HG02852 (cell line): ENCODE data around the gene HGF.
A peak's percentile ranks its signal among the peaks of the same experiment; 100 is the strongest.

ENCODE experiments used
- ATAC-seq: cut with Tn5 transposase; IDR thresholded peaks from one replicate; pipeline ENCODE4 v1.9.1; 2021; ENCODE audit warnings: mild to moderate bottlenecking, moderate library complexity; ENCODE audit not compliant: unreplicated experiment

HGF gene

DNA sequence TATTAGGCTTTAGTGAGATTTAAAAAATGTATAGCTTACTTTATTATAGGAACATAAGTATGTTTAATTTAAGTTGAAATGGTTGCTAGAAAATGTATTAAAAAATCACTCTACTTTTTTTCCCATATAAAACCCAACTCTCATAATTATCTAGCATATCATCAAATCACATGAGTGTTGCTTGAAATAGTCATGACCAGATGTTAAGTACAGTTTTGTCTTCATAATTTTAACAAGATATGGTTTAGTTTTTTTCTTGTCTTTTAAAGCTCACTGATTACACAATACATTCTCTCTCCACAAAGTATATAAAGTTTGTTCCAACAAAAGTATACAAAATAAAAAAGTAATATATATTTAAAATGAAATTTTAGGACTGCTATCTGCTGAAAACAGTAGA, 82.8 kb downstream of the HGF start:
- no peak for ATAC-seq

DNA sequence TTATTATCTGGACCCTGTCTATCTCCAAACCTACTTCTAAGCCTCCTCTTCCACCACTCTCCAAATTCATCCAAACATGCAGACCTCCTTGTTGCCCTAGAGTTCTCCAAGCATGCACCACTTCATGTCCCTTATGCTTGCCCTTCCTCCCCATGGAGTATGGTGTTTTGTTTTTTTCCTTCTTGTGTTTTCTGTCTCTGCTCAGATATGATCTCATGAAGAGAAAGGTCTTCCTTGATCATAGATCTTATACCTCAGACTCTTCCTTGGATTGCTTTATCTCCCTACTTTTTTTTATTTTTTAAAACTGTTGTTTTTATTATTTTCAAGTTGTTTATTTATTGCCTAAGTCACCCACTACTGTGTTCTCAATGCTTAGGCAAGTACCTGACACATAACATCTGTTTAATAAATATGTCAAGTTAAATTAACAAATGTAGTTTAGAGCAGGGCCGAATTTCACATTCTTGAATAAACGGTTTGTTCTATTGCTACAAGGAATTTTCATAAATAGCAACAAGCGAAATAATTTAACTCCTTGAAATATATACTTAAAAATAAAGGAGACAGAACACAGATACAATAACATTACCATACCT, 84.5 kb downstream of the HGF start:
- peak; percentile 12 for ATAC-seq

DNA sequence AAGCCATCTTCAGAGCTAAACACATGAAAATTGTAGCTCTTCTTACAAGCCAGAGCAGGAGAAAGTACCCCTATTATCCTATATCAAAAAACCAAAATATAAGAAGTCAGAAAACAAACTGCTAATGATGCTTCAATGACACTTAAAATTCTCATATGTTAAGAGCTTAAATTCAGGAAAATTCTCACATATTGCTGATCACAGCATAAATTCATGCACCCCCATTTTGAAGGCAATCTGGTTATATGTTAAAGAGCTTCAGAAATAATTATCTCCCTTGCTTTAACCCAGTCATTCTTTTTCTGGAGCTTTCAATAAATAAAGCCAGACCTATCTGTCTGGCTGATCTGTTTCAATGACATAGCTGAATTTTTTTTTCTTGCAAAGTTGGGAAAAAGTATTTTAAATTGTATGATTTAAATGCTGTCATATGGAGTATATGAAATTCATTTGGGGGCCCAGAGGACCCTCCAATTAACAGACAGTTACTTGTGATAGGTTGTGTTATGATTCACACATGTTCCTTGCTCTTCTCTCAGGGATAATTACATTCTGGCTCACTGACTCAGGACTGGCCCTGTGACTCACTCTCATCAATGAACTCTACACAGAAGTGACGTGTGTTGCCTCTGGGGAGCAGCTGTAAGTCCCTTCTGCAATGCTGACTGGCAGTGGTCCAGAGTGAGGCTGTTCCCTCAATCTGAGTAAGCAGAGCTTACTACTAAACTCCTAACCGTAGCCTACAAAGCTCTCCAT, 85.2 kb downstream of the HGF start:
- peak; percentile 92 for ATAC-seq

GRCh38 chr7:81684033-81684432, 85.8 kb downstream of the HGF start:
- no peak for ATAC-seq

GRCh38 chr7:81682873-81683272, 87.0 kb downstream of the HGF start:
- no peak for ATAC-seq

DNA sequence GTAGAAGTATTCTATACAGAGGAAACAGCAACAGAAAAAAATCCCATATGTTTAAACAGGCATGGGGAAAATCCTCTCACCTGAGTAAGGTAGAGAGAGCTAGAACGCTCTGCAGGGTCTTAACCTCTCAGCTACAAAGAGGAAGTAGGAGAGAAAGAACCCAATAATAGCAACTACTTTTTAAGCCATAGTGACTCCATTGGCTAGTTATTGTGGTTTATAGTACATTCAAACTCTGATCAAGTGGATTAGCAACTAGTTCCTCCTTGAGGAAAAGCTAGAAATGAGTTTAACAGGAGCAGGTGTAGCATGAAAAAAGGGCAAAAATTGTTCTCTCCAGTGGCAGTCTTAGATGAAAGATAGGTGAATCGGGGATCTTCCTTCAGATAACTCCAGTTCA, 89.7 kb downstream of the HGF start:
- peak; percentile 38 for ATAC-seq

GRCh38 chr7:81676813-81677212, 93.0 kb downstream of the HGF start:
- no peak for ATAC-seq

DNA sequence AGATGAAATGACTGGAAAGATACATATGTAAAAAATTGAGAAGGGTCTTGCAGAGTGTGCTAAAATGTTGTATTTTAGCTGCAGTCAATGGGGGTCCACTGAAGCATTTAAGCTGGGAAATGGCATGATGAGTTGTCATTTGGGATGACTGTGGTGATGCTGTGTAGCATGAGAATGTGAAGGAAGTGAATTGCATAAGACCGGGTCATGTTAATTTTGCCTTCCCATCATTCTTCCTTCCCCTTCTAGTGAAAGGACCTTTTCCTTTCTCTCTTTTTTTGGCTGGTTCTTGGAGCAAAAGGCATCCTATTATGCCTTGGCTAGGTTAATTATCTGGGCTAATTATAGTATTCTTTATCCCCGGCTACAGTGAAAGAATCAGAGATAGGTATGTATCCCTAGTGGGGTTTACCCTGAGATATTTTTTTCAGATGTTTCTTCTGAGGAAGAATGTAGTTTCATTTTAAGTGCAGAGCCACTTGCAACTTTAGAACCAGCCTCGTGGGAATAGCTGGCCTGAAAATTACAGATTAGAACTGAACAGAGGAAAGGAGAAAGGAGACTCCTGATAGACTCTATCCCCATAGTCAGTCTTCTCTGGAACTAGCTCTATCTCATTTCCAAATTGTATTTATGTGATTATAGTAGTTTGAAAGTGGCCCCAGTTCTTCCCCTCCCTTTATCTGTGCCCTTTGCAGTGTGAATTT, 93.6 kb downstream of the HGF start:
- no peak for ATAC-seq

DNA sequence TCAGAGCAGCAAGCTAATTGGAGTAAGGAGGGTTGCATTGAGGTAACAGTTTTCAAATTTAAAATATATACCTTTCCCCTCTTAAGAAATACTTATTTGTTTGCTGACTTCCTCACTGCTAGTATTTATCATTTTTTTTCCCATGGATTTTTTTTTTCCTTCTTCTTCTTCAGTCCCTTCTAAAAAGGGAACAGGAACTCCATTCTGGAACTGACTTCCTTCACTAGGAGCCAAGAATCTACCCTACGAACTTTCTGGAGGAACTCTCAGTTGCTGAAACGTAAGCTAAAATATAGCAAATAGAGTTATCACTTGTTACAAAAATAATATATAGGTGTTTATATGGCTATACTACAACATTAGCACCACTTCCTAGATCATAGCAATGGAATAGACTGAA, 95.4 kb downstream of the HGF start:
- no peak for ATAC-seq

GRCh38 chr7:81672872-81673271, 97.0 kb downstream of the HGF start:
- no peak for ATAC-seq

- ATAC-seq, result no peak
Observed at GRCh38 chr7:81669476-81670105, 100.3 kb downstream of the HGF start.

- no peak for ATAC-seq
Observed at GRCh38 chr7:81666209-81666608, 103.6 kb downstream of the HGF start.

DNA sequence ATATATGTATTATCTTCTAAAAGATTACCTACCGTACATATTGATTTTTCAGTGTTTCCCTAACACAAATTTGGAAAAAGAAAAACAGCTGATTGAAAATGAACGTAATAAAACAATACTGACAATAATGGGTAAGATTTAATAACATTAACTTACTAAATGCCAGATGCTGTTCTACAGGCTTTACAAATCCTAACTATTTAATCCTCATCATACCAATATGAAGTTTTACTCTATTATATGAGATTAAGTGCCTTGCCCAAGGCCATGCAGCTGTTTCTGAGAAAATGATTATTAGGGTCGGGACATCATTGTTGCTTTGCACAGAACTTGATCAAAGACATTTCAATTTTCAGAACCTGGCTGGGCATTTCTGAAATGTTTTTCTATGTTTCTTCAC, 104.6 kb downstream of the HGF start:
- ATAC-seq, result no peak

DNA sequence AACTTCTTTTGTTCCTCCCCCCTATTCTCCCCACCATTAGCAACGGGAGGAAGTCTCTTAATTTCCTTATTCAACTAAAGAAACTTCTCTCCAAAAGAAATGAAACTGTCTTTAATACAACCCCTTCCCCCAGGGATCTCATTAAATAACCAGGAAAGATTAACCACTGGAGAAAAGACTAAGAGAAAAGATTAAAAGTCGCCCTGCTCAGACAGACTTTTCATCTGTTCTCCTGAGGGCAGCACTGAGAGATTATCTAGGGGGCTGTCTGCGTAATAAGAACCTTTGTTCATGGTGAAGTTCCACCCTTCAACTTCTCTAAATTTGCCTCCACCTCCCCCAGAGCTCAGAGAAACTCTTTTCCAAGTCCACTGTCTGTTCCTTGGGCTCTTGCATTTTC, 105.5 kb downstream of the HGF start:
- ATAC-seq, result no peak

GRCh38 chr7:81662531-81662930, 107.3 kb downstream of the HGF start:
- no peak for ATAC-seq

GRCh38 chr7:81659697-81660395, 110.0 kb downstream of the HGF start:
- no peak for ATAC-seq

DNA sequence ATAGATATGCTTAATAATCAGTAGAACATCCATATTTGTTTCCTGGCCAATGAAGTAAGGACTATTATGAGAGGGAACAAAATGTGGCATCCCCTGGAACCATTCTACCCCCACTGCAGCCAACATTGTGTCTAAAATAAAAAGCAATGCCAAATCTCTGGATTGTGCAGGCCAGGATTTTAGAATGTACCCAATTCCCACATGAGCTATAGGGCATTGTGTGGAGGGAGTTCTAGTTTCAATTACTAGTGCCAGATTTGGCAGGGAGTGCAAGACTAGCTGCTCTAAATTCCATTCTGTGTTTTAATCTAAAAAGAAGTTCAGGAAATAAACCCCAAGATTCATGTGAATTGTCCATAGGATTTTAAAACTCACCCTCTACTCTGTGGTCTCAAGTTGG, 112.3 kb downstream of the HGF start:
- no peak for ATAC-seq

GRCh38 chr7:81655271-81655670, 114.6 kb downstream of the HGF start:
- no peak for ATAC-seq

DNA sequence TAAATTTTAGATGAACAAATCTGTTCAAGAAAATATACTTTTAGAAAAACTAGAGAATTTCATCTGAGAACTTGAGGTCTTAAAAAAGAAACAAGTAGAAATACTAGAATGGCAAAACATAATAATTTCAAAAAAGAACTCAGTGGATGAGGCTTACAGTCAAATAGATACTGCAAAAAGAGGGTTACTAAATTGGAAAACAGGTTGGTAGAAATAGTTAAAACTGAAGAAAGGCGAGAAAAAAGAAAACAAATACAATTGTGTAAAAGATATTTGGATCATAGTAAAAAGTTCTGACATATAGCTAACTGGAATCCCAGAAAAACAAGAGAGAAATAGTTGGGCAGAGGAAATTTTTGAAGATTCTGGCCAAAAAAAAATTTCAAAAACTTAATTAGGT, 117.6 kb downstream of the HGF start:
- no peak for ATAC-seq
